HepG2 (cell line): ENCODE data around the gene MAVS. TPM values are rescaled to one million over a fixed set of nuclear protein-coding genes. Genes with fewer than 3 reads are reported as not detected.

Experiments
- GABPA ChIP-seq, 2 experiments: IDR thresholded peaks; 2 replicates each; pipeline ENCODE4 v1.6.1; 2011 to 2016; ENCODE audit warnings: low read depth in 2 of 2, low read length in 1 of 2, missing biosample characterization in 1 of 2, missing genetic modification characterization in 1 of 2
- KLF11 ChIP-seq: IDR thresholded peaks from 2 replicates; pipeline ENCODE4 v1.6.1; 2016; ENCODE audit warnings: missing compliant biosample characterization
- MTF1 ChIP-seq: sonication (generic); formaldehyde crosslinking; IDR thresholded peaks from 2 replicates; pipeline ENCODE4 v1.5.0; 2020; ENCODE audit warnings: missing genetic modification reagents
- MXD3 ChIP-seq: IDR thresholded peaks from 2 replicates; pipeline ENCODE4 v1.6.1; 2016; ENCODE audit warnings: mild to moderate bottlenecking, missing biosample characterization, missing genetic modification reagents
- TCF7L2 ChIP-seq: IDR thresholded peaks from 2 replicates; pipeline ENCODE4 v1.6.1; 2011; ENCODE audit warnings: mild to moderate bottlenecking, low read depth, low read length, moderate library complexity
- THAP9 ChIP-seq: sonication (generic); formaldehyde crosslinking; IDR thresholded peaks from 2 replicates; pipeline ENCODE4; 2020; ENCODE audit warnings: missing genetic modification reagents, mild to moderate bottlenecking, borderline replicate concordance
- ZBTB25 ChIP-seq: IDR thresholded peaks from 2 replicates; pipeline ENCODE4 v1.6.1; 2018; ENCODE audit warnings: missing genetic modification reagents
- ZNF292 ChIP-seq: sonication (generic); formaldehyde crosslinking; IDR thresholded peaks from 2 replicates; pipeline ENCODE4 v1.8.1; 2022; ENCODE audit warnings: mild to moderate bottlenecking, low read depth, missing genetic modification reagents, borderline replicate concordance
- ZNF609 ChIP-seq: sonication (generic); formaldehyde crosslinking; IDR thresholded peaks from 2 replicates; pipeline ENCODE4 v1.4.0; 2020; ENCODE audit warnings: mild to moderate bottlenecking, missing genetic modification reagents, borderline replicate concordance
- ZNF644 ChIP-seq: IDR thresholded peaks from 2 replicates; pipeline ENCODE4 v1.6.1; 2016; ENCODE audit warnings: low read depth
- polyA plus RNA-seq, 8 experiments: library from polyadenylated mRNA; depleted of rRNA in 3 of 8; stranded (reverse) in 7 of 8; unstranded in 1 of 8; fragments of >200 nt; fragmentation: Illumina TruSeq in 4 of 8; extraction: Trizol in 4 of 8; gene quantifications; 2 replicates each; pipeline versions ENCODE4 v1.2.1 to v1.2.3, GENCODE V29; 2011 to 2016; ENCODE audit warnings: low read depth in 4 of 8, missing spikeins in 1 of 8, mixed read lengths in 1 of 8; ENCODE audit not compliant: insufficient read depth in 1 of 8
- total RNA-seq, 5 experiments: library from RNA; depleted of rRNA; stranded (reverse); fragments of >200 nt; fragmentation: Illumina TruSeq; extraction: Trizol; gene quantifications; 2 replicates each; pipeline ENCODE4 v1.2.3, GENCODE V29; 2016; ENCODE audit warnings: low read depth in 1 of 5
- TF ChIP-seq, protein P1 (sequence below): IDR thresholded peaks from 2 replicates; pipeline ENCODE4 v1.6.1; 2016; ENCODE audit warnings: missing compliant biosample characterization, missing genetic modification reagents, borderline replicate concordance
- TF ChIP-seq, protein P2 (sequence below), 2 experiments: sonication (generic) in 1 of 2; formaldehyde crosslinking in 1 of 2; IDR thresholded peaks; 2 replicates each; pipeline versions ENCODE4 v1.5.1 to v1.6.1; 2011 to 2020; ENCODE audit warnings: borderline replicate concordance in 1 of 2, low read depth in 1 of 2, low read length in 1 of 2, mild to moderate bottlenecking in 1 of 2, missing genetic modification reagents in 1 of 2, moderate library complexity in 1 of 2

Gene MAVS
- total and polyA plus RNA-seq, 2 of the 13 experiments (the other 11 are each of a cell fraction or from before 2014, with no cell fraction given) = 27.3 to 36.6 TPM

DNA sequence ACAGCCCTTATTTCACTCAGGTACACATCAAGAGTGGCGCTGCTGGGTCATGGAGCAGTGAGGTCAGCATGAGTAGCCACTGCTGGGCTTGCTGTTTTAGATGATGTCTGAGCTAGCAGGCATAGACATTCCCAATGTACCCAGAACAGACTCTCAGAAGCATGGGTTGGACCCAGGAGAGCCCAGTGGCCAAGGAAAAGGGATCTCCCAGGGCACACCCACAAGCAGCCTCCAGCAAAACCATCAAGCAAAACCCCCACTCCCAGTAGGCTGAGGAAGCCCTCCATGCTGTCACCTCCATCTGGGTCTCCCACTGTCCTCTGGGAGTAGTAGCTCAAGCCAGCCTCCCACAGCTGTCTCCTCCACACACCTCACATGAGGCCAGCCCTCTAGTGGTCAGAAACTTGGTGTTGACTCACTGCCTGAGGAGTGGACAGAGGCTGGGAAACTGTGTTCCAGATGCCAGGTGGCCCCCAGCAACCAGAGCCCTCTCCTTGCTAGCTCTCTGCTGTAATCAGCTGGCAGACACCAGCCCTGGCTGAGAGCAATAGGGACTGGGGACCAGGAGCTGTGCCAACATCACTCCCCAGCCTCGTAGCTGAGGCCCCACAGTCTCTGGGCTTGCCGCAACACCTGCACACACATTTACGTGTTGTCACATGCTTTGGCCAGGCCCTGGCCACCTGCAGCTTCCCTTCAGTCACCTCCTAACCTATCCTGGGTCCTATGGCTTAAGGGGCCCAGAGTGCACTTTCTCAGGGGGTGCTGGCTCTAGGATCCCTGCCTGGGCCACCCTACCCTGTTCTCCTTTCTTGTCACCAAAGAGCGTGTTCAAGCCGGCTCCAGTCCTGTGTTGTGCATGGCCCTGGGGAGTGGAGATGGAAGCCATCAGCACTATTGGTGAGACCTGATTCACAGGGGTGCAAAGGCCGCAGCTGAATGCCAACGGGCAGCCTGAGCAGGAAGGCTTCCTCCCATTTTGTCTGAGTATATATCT is 28.2 kb upstream of the MAVS start (continued):
- TF ChIP-seq ZNF644 (CRISPR knock-in tag) (peak; percentile 95), TCF7L2 (no peak), THAP9 (peak; percentile 80), ZBTB25 (CRISPR knock-in tag) (peak; percentile 70), ZNF292 (peak; percentile 93; the same call in 1 of the 2 replicates), MTF1 (CRISPR knock-in tag) (no peak), MXD3 (CRISPR knock-in tag) (peak; percentile 68; the same call in 1 of the 2 replicates), KLF11 (CRISPR knock-in tag) (0 out of 2 replicates have a peak, but pooled peaks have one; percentile 49), ZNF609 (CRISPR knock-in tag) (peak; percentile 74; the same call in 1 of the 2 replicates), GABPA (IDR thresholded peaks at IDR 0.05; ENCODE audit: low read depth, low read length) (no peak), GABPA (CRISPR knock-in tag; IDR thresholded peaks at IDR 0.05; ENCODE audit: low read depth) (peak; percentile 23; the same call in 1 of the 2 replicates)
- TF ChIP-seq, protein P1, sequence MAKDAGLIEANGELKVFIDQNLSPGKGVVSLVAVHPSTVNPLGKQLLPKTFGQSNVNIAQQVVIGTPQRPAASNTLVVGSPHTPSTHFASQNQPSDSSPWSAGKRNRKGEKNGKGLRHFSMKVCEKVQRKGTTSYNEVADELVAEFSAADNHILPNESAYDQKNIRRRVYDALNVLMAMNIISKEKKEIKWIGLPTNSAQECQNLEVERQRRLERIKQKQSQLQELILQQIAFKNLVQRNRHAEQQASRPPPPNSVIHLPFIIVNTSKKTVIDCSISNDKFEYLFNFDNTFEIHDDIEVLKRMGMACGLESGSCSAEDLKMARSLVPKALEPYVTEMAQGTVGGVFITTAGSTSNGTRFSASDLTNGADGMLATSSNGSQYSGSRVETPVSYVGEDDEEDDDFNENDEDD (CRISPR knock-in tag) = 0 out of 2 replicates have a peak, but pooled peaks have one; percentile 70
- TF ChIP-seq, protein P2, sequence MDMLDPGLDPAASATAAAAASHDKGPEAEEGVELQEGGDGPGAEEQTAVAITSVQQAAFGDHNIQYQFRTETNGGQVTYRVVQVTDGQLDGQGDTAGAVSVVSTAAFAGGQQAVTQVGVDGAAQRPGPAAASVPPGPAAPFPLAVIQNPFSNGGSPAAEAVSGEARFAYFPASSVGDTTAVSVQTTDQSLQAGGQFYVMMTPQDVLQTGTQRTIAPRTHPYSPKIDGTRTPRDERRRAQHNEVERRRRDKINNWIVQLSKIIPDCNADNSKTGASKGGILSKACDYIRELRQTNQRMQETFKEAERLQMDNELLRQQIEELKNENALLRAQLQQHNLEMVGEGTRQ (IDR thresholded peaks at IDR 0.05; ENCODE audit: low read depth, low read length) = no peak
- TF ChIP-seq, protein P2 (CRISPR knock-in tag; IDR thresholded peaks at IDR 0.05; ENCODE audit: borderline replicate concordance) = no peak
